SU-DHL-6 (cell line): ENCODE data around the gene FAM20C.

Experiments
- H2AFZ ChIP-seq: fragments of 200-600 bp; sonication (generic); 2 replicates; pipeline ENCODE4 v1.6.1; 2014; ENCODE audit warnings: low read depth, mild to moderate bottlenecking, moderate library complexity, mixed read lengths, antibody characterized with exemption, low read length; ENCODE audit not compliant: severe bottlenecking
- H3F3A ChIP-seq: fragments of 200-600 bp; shearing (Covaris generic); 2 replicates; pipeline ENCODE4 v1.6.0; 2016; ENCODE audit warnings: antibody characterized with exemption, mild to moderate bottlenecking; ENCODE audit not compliant: insufficient read depth
- H3K27ac ChIP-seq: fragments of 200-600 bp; sonication (generic); 2 replicates; pipeline ENCODE4 v1.5.1; 2016; ENCODE audit warnings: low read depth, mild to moderate bottlenecking, low read length, moderate library complexity, mixed read lengths
- H3K27me3 ChIP-seq: fragments of 200-600 bp; sonication (generic), shearing (Covaris generic); 2 replicates; pipeline ENCODE4 v1.6.0; 2014; ENCODE audit warnings: mild to moderate bottlenecking, low read length
- H3K36me3 ChIP-seq: fragments of 200-600 bp; sonication (generic); 2 replicates; pipeline ENCODE4 v1.6.1; 2014; ENCODE audit warnings: mild to moderate bottlenecking, low read length, mixed read lengths
- H3K4me2 ChIP-seq: fragments of 300-600, 200-600 bp; shearing (Covaris generic), sonication (generic); 2 replicates; pipeline ENCODE4 v1.6.0; 2014; ENCODE audit warnings: low read length, low read depth, mild to moderate bottlenecking; ENCODE audit not compliant: poor library complexity, severe bottlenecking
- H3K4me3 ChIP-seq: fragments of 200-600 bp; sonication (generic); 2 replicates; pipeline ENCODE4 v1.5.1; 2014; ENCODE audit warnings: antibody characterized with exemption, low read length, mild to moderate bottlenecking, mixed read lengths; ENCODE audit not compliant: insufficient read depth, poor library complexity, severe bottlenecking
- H3K79me2 ChIP-seq: fragments of 200-600 bp; sonication (generic); 2 replicates; pipeline ENCODE4 v1.6.1; 2014; ENCODE audit warnings: mild to moderate bottlenecking, low read length, moderate library complexity; ENCODE audit not compliant: insufficient read depth
- H3K9ac ChIP-seq: fragments of 200-600 bp; sonication (generic); 2 replicates; pipeline ENCODE4 v1.7.0; 2014; ENCODE audit warnings: mild to moderate bottlenecking, low read length
- H3K9me2 ChIP-seq: fragments of 200-600 bp; sonication (generic); replicated peaks from 2 replicates; pipeline ENCODE4 v1.6.1; 2014; ENCODE audit warnings: low read length; ENCODE audit not compliant: insufficient read depth
- H3K9me3 ChIP-seq: fragments of 200-600 bp; sonication (generic); 2 replicates; pipeline ENCODE4 v1.6.1; 2014; ENCODE audit warnings: low read length, mixed read lengths; ENCODE audit not compliant: insufficient read depth
- H4K20me1 ChIP-seq: fragments of 200-600 bp; sonication (generic); 2 replicates; pipeline ENCODE4 v1.6.1; 2014; ENCODE audit warnings: low read depth, mild to moderate bottlenecking, antibody characterized with exemption, low read length, moderate library complexity, mixed read lengths
- CTCF ChIP-seq: fragments of 200-600 bp; sonication (generic); IDR thresholded peaks from one replicate; pipeline ENCODE4 v1.5.1; 2017; ENCODE audit warnings: antibody characterized with exemption, mild to moderate bottlenecking, low read length, moderate library complexity; ENCODE audit not compliant: insufficient read depth, poor library complexity, severe bottlenecking
- EZH2phosphoT487 ChIP-seq: fragments of 200-600 bp; sonication (generic), shearing (Covaris generic); conservative IDR thresholded peaks from 2 replicates; pipeline ENCODE4 v1.6.1; 2018; ENCODE audit warnings: mild to moderate bottlenecking, antibody characterized with exemption, low read length, moderate library complexity, mixed read lengths

FAM20C gene

GRCh38 chr7:234051-234707, 41.8 kb downstream of the FAM20C start:
- Histone ChIP-seq H3K36me3 (no peaks in the 10 kb centered on the region), H3K27me3 (no peaks in the 10 kb centered on the region), H3K27ac (no peak overlapping the region), H3K9ac (no peak overlapping the region), H3K9me3 (no peaks in the 10 kb centered on the region), H3K9me2 (no peaks in the 10 kb centered on the region), H3K4me3 (no peak overlapping the region), H4K20me1 (no peaks in the 10 kb centered on the region), H3K79me2 (no peaks in the 10 kb centered on the region), H3K4me2 (no peak overlapping the region), H3F3A (no peaks in the 10 kb centered on the region), H2AFZ (no peak overlapping the region)
- TF ChIP-seq EZH2phosphoT487 (no peak), CTCF (no peak)

GRCh38 chr7:234708-235553, 42.6 kb downstream of the FAM20C start:
- Histone ChIP-seq H3K79me2 (no peaks in the 10 kb centered on the region), H3K9me2 (no peaks in the 10 kb centered on the region), H4K20me1 (no peaks in the 10 kb centered on the region), H3K9ac (no peak overlapping the region), H2AFZ (no peak overlapping the region), H3K9me3 (no peaks in the 10 kb centered on the region), H3K4me3 (no peak overlapping the region), H3K4me2 (no peak overlapping the region), H3K27ac (no peak overlapping the region), H3K27me3 (no peaks in the 10 kb centered on the region), H3K36me3 (no peaks in the 10 kb centered on the region), H3F3A (no peaks in the 10 kb centered on the region)
- TF ChIP-seq CTCF (no peak), EZH2phosphoT487 (no peak)

GRCh38 chr7:235576-236395, 43.4 kb downstream of the FAM20C start:
- Histone ChIP-seq H2AFZ (no peak overlapping the region), H3K27ac (no peak overlapping the region), H3K36me3 (no peaks in the 10 kb centered on the region), H3K27me3 (no peaks in the 10 kb centered on the region), H3K4me3 (no peak overlapping the region), H3K4me2 (no peak overlapping the region), H3F3A (no peaks in the 10 kb centered on the region), H4K20me1 (no peaks in the 10 kb centered on the region), H3K9me2 (no peaks in the 10 kb centered on the region), H3K9me3 (no peaks in the 10 kb centered on the region), H3K9ac (no peak overlapping the region), H3K79me2 (no peaks in the 10 kb centered on the region)
- TF ChIP-seq CTCF (no peak), EZH2phosphoT487 (no peak)
